Ectodermal cell (in vitro differentiated cells): ENCODE data around the gene ABL1.

Source experiments
- H3K27ac ChIP-seq: 2 replicates; pipeline ENCODE4 v1.7.0; 2013; ENCODE audit warnings: mild to moderate bottlenecking, low read depth, low read length; ENCODE audit not compliant: insufficient read depth, poor library complexity, severe bottlenecking
- H3K27me3 ChIP-seq: 2 replicates; pipeline ENCODE4 v1.7.0; 2013; ENCODE audit warnings: mild to moderate bottlenecking, low read length; ENCODE audit not compliant: insufficient read depth, control insufficient read depth, poor library complexity, severe bottlenecking
- H3K36me3 ChIP-seq: one replicate; pipeline ENCODE4 v1.7.0; 2013; ENCODE audit warnings: low read length; ENCODE audit not compliant: control insufficient read depth, insufficient read depth
- H3K4me1 ChIP-seq: one replicate; pipeline ENCODE4 v1.7.0; 2013; ENCODE audit warnings: low read length; ENCODE audit not compliant: control insufficient read depth, insufficient read depth
- H3K4me3 ChIP-seq: 2 replicates; pipeline ENCODE4 v1.7.0; 2013; ENCODE audit warnings: low read depth, low read length, control low read depth; ENCODE audit not compliant: insufficient read depth
- H3K9me3 ChIP-seq: 2 replicates; pipeline ENCODE4 v1.7.0; 2013; ENCODE audit warnings: mild to moderate bottlenecking, low read length, moderate library complexity; ENCODE audit not compliant: control insufficient read depth
- WGBS, 2 experiments: methylation state at CpG; one replicate each; pipeline ENCODE4 v1.1.7; 2013; ENCODE audit warnings: missing lambda C conversion rate in 2 of 2; 5-methylcytosine and 5-hydroxymethylcytosine counted together

The ABL1 gene

GRCh38 chr9:130897105-130897751 lies 62.2 kb downstream of the ABL1 start:
- Histone ChIP-seq H3K4me1 (peaks cover 8% of the 10 kb centered on the region), H3K4me3 (no peak overlapping the region), H3K27me3 (no peaks in the 10 kb centered on the region), H3K9me3 (no peaks in the 10 kb centered on the region), H3K27ac (no peak overlapping the region), H3K36me3 (no peaks in the 10 kb centered on the region)
- 89 to 92% methylated on average over 16 of the region's 16 CpGs for WGBS, 2 experiments

- Histone ChIP-seq H3K27ac (no peak overlapping the region), H3K27me3 (no peaks in the 10 kb centered on the region), H3K36me3 (no peaks in the 10 kb centered on the region), H3K9me3 (no peaks in the 10 kb centered on the region), H3K4me1 (peaks cover 8% of the 10 kb centered on the region), H3K4me3 (no peak overlapping the region)
- WGBS, 2 experiments = 92% methylated on average over 29 of the region's 29 CpGs
Observed at GRCh38 chr9:130897848-130898551, 62.9 kb downstream of the ABL1 start.

- WGBS, 2 experiments = 82 to 93% methylated on average over 4 of the region's 4 CpGs
- H3K27me3 ChIP-seq = no peaks in the 10 kb centered on the region
Observed at GRCh38 chr9:130898552-130898852, 63.4 kb downstream of the ABL1 start.

GRCh38 chr9:130899051-130899748 lies 64.1 kb downstream of the ABL1 start:
- Histone ChIP-seq H3K36me3 (no peaks in the 10 kb centered on the region), H3K27me3 (no peaks in the 10 kb centered on the region), H3K9me3 (no peaks in the 10 kb centered on the region), H3K4me3 (no peak overlapping the region), H3K27ac (no peak overlapping the region), H3K4me1 (peaks cover 8% of the 10 kb centered on the region)
- WGBS, 2 experiments = 92% methylated on average over 25 of the region's 25 CpGs

More at GRCh38 chr9:130898552-130898852, 63.4 kb downstream of the ABL1 start:
- Histone ChIP-seq H3K27ac (no peak overlapping the region), H3K36me3 (no peaks in the 10 kb centered on the region), H3K4me1 (peaks cover 8% of the 10 kb centered on the region), H3K9me3 (no peaks in the 10 kb centered on the region), H3K4me3 (no peak overlapping the region)

- no peaks in the 10 kb centered on the region for H3K4me1 ChIP-seq
- no peak overlapping the region for H3K27ac ChIP-seq
- no peak overlapping the region for H3K4me3 ChIP-seq
- no peaks in the 10 kb centered on the region for H3K36me3 ChIP-seq
- H3K9me3 ChIP-seq = no peaks in the 10 kb centered on the region
- WGBS, 2 experiments = 88 to 89% methylated on average over 17 of the region's 17 CpGs
- no peaks in the 10 kb centered on the region for H3K27me3 ChIP-seq
Observed at GRCh38 chr9:130900701-130901497, 65.8 kb downstream of the ABL1 start.

GRCh38 chr9:130901498-130902203 lies 66.6 kb downstream of the ABL1 start:
- Histone ChIP-seq H3K27ac (no peak overlapping the region), H3K27me3 (no peaks in the 10 kb centered on the region), H3K9me3 (no peaks in the 10 kb centered on the region), H3K4me3 (no peak overlapping the region), H3K4me1 (no peaks in the 10 kb centered on the region), H3K36me3 (no peaks in the 10 kb centered on the region)
- WGBS, 2 experiments = 92 to 94% methylated on average over 17 of the region's 17 CpGs

GRCh38 chr9:130902204-130903185 lies 67.4 kb downstream of the ABL1 start:
- H3K27me3 ChIP-seq = no peaks in the 10 kb centered on the region
- H3K4me1 ChIP-seq = no peaks in the 10 kb centered on the region
- H3K4me3 ChIP-seq = no peak overlapping the region
- 90 to 92% methylated on average over 27 of the region's 27 CpGs for WGBS, 2 experiments
- H3K9me3 ChIP-seq = no peaks in the 10 kb centered on the region
- no peak overlapping the region for H3K27ac ChIP-seq
- H3K36me3 ChIP-seq = no peaks in the 10 kb centered on the region

- Histone ChIP-seq H3K4me3 (no peak overlapping the region), H3K4me1 (no peaks in the 10 kb centered on the region), H3K27ac (no peak overlapping the region), H3K27me3 (no peaks in the 10 kb centered on the region), H3K9me3 (no peaks in the 10 kb centered on the region), H3K36me3 (no peaks in the 10 kb centered on the region)
- 85 to 89% methylated on average over 25 of the region's 25 CpGs for WGBS, 2 experiments
Observed at GRCh38 chr9:130903194-130904069, 68.4 kb downstream of the ABL1 start.
